HTR-8/SVneo (cell line): ENCODE data around the gene CIT.

Experiments used
- DNase-seq: peaks from one replicate; pipeline ENCODE4 v3.0.0; 2011; ENCODE audit warnings: low spot score, mixed read lengths; ENCODE audit not compliant: insufficient read length
- FAIRE-seq: peaks from 2 replicates; lab custom pipeline; 2011; peaks lifted over from hg19 to GRCh38; lab: Jason Lieb, UNC

The CIT gene

DNA sequence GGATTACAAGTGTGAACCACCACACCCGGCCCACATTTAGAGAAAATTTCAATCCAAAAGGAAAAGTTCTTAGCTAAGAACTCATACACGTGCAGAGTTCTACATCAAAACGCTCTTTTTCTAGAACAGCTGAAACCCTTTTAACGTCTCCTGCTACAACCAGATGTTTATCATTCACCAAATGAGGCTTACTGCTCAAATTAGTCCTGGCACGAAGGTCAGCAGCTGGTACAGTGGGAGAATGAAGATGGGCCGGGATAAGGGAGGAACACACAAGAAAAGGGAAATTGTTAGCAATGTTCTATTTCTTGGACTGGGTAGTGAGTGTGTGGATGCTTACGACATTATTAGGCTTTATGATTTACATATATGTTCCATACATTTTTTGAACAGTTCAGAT is 171.9 kb downstream of the CIT start:
- FAIRE-seq (no peak), DNase-seq (no peak)

DNA sequence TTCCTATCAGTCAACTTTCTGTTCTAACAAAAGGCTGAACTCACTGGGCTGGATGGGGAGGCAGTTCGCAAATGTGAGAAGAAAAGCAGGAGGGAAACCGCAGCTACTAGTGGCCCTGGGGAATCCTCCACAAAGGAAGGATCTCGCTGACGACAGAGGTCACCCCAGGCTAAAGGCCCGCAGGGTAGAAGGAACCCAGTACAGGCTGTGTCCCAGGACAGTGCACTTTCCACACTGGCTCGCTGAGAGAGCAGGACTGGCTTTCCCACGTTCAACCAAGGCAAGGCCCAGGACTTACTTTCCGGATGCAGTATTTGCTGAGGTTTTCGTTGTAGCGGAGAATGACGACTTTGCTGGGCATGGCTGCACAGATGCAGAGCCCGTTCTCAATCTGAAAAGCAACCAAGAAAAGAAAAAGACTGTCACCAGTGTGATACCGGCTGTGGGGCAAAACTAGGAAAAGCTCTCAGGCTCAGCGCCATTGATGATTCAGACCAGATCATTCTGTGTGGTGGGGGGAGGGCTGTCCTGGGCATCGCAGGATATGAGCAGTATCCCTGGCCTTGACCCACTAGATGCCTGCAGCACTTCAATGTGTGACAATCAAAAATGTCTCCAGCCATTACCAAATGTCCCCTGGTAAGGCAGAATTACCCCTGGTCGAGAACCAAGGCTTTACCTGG is 172.9 kb downstream of the CIT start:
- DNase-seq (no peak), FAIRE-seq (no peak)

DNA sequence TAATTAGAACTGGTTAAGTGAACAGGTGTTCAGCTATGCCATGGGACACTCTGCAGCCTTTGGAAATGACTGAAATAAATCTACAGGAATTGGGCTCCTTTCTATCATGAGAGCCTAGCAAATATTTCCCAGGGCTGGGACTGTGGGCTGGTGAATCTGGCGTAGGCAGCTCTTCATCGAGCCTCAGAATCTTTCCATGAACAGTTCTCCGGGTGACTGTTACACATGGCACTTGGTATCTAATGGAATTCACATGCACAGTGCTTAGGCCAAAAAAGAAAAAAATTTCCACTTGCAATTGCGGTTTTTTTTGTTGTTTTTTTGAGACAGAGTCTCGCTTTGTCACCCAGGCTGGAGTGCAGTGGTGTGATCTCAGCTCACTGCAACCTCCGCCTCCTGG is 177.0 kb downstream of the CIT start:
- FAIRE-seq (no peak), DNase-seq (no peak)

DNA sequence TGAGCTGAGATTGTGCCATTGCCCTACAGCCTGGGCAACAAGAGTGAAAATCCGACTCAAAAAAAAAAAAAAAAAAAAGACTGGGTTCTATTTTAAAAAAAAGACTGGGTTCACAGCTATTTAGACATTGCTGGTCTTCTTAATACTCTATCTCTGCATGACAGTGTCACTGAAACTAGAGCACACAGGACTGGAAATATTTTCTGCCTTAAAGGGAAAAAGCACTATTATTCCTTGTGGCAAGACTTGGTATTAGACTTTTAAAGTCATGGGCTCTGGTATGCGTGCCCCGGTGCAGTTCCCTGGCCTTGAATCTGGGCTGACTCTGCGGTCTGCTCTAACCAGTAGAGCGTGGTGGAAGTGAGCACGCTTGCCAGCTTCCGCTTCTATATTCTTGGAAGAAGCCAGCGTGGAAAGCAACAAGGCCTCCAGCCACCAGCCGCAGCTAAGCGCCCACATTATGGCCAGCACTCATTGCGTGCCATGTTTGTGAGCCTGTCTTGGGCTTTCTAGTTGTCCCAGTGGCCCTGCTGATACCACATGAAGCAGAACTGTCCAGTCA is 177.8 kb downstream of the CIT start:
- no peak for FAIRE-seq
- DNase-seq, result no peak

DNA sequence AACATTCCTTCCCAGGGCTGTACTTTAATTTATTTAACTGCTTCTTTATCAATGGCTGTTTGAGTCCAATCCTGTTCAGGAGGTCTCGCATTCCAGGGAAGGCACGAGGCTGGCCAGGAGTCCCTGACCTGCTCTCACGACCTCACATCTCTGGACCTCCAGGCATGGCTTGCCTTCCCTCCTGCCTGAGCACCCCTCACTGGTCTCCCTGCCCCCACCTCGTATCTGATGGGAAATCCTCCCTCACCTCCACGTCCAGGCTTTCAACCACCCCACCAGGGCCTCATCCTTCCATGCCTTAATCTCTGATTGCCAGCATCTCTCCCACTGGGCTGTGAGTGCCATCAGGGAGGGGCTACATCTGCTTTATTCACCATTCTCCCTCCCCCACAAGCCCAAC is 180.2 kb downstream of the CIT start:
- DNase-seq (no peak), FAIRE-seq (no peak)

DNA sequence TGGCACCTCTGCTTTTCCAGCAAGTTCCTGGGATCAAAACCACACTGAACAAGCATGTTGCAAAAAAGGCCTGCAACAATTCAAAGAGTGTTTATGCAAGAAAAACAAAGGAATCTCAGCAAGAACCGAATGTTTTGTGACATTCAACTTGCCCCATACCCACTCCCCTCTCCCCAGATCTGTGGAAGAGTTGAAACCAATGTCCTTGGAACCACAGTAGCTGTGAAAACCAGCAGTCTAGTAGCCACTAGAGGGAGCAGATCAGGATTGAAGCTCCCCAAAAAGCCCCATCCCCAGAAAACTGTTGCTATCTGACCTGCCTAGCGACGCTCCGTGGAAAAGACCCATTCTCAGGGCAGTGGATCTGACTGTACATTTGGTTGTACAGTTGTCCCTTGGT is 182.1 kb downstream of the CIT start:
- FAIRE-seq, result no peak

DNA sequence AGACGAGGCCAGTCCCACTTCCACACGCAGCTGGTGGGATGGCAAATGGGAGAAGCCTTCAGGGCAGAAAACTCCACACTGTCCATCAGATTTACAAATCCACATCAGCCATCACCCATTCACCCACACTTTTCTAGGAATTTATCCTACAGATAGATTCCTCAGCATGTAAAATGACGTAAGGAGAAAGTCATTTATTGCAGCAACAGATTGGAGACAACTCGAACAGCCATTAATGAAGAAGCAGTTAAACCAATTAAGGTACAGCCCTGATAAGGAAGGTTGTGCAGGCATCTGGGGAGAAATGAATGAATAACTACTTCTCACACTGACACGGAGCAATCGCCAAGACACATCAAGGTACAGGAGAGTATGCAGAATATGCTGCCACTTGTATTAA is 183.0 kb downstream of the CIT start:
- FAIRE-seq (no peak), DNase-seq (no peak)

More for the DNA sequence above, 182.1 kb downstream of the CIT start:
- peak; percentile 10 for DNase-seq

GRCh38 chr12:119693511-119693910 is 183.6 kb downstream of the CIT start:
- DNase-seq (no peak), FAIRE-seq (no peak)

DNA sequence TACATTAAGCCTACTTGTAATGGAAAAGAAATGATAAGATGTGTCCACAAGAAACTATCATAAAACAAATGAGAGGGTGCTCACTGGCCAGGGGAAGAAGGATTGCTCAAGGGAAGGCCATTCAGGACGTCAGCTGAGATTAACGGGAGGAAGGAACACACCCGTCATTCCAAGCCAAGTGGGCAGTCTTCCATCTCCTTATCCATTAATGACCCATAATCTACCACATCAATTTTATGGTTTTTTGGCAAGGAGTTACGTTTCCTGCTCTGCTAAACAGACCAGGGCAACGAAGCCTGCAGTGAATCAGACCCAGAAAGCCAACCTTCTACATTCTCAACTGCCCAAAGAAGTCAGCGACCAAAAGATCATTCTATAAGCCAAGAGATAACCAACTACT is 184.1 kb downstream of the CIT start:
- DNase-seq (peak; percentile 49), FAIRE-seq (no peak)

GRCh38 chr12:119692410-119692809 is 184.7 kb downstream of the CIT start:
- FAIRE-seq (no peak), DNase-seq (no peak)

DNA sequence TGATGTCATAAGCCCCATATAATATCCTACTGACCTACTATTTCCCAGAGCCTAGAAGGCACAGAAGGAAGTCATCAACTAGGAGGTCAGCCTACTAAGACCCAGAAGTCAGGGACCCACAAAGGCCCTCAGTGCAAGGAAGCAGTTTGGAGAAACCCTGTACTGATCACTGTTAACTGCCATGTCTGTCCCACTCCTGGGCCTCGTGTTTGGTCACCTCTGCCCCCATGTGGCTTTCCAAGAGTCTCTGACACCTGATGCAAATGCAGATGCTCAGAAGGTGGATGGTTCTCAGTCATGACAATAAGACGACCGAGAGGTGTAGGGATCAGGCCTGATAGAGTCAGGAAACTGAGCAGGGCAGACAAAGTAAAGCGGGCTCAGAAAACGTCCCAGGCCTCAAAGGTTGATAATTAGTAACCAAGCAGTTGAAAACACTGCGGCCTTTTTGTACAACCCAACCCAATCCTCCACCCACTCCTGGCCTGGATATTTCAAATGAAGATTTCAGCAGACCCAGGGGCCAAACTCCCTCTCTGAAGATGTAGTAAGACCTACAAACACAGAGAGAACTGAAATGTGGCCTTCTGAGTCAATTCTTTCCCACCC is 185.8 kb downstream of the CIT start:
- DNase-seq, result no peak
- FAIRE-seq, result no peak

- no peak for DNase-seq
- FAIRE-seq, result no peak
Measured at GRCh38 chr12:119689935-119690500, 187.1 kb downstream of the CIT start.

GRCh38 chr12:119687879-119688278 is 189.2 kb downstream of the CIT start:
- no peak for FAIRE-seq
- no peak for DNase-seq

DNA sequence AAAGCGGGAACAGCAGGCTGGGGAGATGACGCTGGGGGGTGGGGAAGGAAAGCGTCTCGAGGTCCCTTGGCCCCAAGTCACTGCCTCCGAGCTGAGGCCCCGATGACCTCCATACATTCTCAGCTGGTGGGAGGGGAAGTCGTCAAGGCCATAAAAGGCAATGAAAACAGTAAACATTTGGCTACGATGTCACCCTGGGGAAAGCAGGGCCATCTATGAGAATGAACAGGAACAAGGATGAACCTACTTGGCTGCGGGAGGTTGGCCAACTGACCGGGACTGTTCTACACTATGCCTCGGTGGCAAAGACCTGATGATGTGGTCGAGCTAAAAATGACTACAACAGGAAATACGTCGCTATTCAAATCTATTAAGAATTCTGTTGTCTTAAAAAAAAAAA is 189.7 kb downstream of the CIT start:
- no peak for FAIRE-seq
- DNase-seq, result no peak

DNA sequence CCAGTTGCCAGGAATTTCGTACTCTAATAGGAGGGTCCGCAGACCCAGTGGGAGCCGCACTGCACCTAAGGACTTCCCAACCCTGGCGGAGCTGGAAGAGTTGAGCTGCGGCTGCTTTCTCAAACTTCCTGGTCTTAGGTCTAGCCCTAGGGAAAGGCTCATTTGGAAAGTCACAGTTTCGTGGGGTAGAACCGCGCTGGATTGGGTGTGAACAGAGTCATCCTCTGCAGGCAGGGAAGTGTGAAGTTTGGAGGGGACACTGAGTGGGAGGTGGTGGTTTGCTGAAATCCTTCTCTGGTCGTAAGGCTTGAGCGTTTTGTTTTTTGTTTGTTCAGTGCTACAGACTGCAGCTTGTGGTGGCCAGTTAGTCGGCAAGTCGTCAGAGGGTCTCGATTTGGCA is 190.3 kb downstream of the CIT start:
- DNase-seq (no peak), FAIRE-seq (no peak)

- FAIRE-seq (no peak), DNase-seq (no peak)
Measured at GRCh38 chr12:119686355-119686754, 190.8 kb downstream of the CIT start.

DNA sequence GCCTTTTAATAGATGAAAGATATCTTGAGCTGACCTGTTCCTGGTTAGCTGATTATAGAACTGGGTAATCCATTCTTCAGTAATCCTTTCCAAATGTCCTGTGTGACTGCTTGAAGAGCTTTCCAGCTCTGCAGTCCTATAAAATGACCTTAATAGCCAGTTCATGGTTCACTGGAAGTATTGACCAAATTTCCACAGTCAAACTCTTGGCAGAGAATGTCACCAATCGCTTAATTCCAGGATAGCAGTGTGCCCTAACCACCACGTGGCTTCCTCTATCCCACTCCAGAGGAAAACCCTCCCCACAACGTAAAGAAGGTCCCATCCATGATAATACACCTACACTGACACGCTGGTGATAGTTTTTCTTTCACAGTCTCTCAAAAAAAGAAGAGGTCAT is 191.7 kb downstream of the CIT start:
- DNase-seq (no peak), FAIRE-seq (no peak)

DNA sequence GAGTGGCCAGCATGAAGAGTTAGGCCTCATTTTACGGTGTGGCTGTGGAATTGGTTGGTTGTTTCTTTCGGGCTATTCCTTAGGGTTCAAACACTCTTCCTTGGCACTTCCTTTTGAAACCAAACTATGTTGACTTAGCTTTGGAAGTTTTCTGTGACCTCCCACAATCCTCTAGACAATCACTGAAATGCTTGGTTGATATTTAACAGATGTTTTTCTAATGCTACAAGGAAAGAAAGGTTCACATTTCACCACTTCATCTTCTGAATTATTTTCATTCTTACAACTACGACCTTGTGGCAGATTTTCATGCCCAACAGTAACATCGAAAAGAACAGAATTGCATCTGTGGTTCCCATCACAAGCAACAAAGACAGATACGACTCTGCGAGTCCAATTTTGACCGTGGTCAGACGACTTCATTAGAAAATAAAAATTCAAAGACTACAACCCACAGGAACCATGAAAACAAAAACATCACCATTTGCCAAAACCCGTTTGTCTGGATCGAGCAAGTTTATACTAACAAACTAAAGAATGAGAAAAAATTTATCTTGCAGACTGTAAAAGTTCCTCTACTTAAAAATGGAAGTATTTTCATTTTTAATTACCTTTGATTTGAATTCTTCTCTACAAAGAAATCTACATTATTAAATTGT is 192.3 kb downstream of the CIT start:
- no peak for DNase-seq
- FAIRE-seq, result no peak

DNA sequence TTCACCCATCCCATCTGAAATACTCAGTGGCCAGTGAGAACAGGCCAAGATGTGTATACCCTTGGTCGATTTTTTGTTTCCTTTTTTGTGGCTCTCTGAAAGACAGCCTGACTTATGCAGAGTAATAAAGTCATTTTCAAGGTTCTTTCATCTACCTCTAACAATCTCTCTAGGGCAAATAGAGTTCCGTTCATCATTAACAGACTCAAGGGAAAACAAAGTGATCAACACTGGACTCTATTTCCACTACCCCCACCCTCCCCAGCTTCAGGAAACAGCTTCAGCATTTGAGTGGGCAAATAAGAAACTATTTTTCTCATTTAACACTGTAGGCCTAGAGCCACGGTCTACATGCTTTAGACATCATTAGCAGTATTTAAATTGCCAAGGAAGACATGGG is 193.3 kb downstream of the CIT start:
- DNase-seq, result no peak

GRCh38 chr12:119683413-119683812 is 193.7 kb downstream of the CIT start:
- FAIRE-seq (no peak), DNase-seq (no peak)

More for the DNA sequence above, 193.3 kb downstream of the CIT start:
- FAIRE-seq, result no peak

GRCh38 chr12:119682639-119683252 is 194.4 kb downstream of the CIT start:
- no peak for FAIRE-seq
- DNase-seq, result no peak
